GM19328 (cell line): Measurements from ENCODE around the gene ZNF664.

Experiments used
- ATAC-seq: cut with Tn5 transposase; IDR thresholded peaks from one replicate; pipeline ENCODE4 v1.9.1; 2021; ENCODE audit warnings: mild to moderate bottlenecking, moderate library complexity; ENCODE audit not compliant: unreplicated experiment

Gene ZNF664

GRCh38 chr12:123972457-123973401, at the start of gene ZNF664, which contains the start of gene CCDC92:
Gene ZNF664 (plus strand): TSS chr12:123973215. CDS start chr12:124012145, 38,930 bp downstream.
Gene CCDC92 (minus strand): TSS chr12:123972831. CDS start chr12:123944305, 28,526 bp downstream.
- ATAC-seq = peak; percentile 87

GRCh38 chr12:123923927-123924326, 49.1 kb upstream of the ZNF664 start:
- ATAC-seq = no peak

GRCh38 chr12:123924539-123924938, 48.5 kb upstream of the ZNF664 start:
- ATAC-seq = no peak

GRCh38 chr12:123928274-123928865, 44.6 kb upstream of the ZNF664 start:
- ATAC-seq = no peak

- no peak for ATAC-seq
Measured at GRCh38 chr12:123928897-123929296, 44.1 kb upstream of the ZNF664 start.

GRCh38 chr12:123929946-123930583, 43.0 kb upstream of the ZNF664 start:
- ATAC-seq = no peak

- ATAC-seq = no peak
Measured at GRCh38 chr12:123931686-123932321, 41.2 kb upstream of the ZNF664 start.

GRCh38 chr12:123933214-123933613, 39.8 kb upstream of the ZNF664 start:
- ATAC-seq = no peak

GRCh38 chr12:123934016-123934620, 38.9 kb upstream of the ZNF664 start:
- no peak for ATAC-seq

GRCh38 chr12:123934829-123935228, 38.2 kb upstream of the ZNF664 start:
- ATAC-seq = no peak

GRCh38 chr12:123935956-123936355, 37.1 kb upstream of the ZNF664 start:
- ATAC-seq = no peak

- ATAC-seq = no peak
Measured at GRCh38 chr12:123936471-123936870, 36.5 kb upstream of the ZNF664 start.

- ATAC-seq = no peak
Measured at GRCh38 chr12:123936956-123937706, 35.9 kb upstream of the ZNF664 start.

GRCh38 chr12:123937707-123938591, 35.1 kb upstream of the ZNF664 start:
- no peak for ATAC-seq

- ATAC-seq = no peak
Measured at GRCh38 chr12:123938679-123939480, 34.1 kb upstream of the ZNF664 start.

- no peak for ATAC-seq
Measured at GRCh38 chr12:123939716-123940626, 33.0 kb upstream of the ZNF664 start.

GRCh38 chr12:123940627-123940966, 32.4 kb upstream of the ZNF664 start:
- no peak for ATAC-seq
